ENCODE measurements around the gene BPGM.

GRCh38 chr7:134616611-134617010 lies 30.0 kb upstream of the BPGM start:
- TF ChIP-seq CTCF (IDR thresholded peaks at IDR 0.05) (no peak), POLR2A (IDR thresholded peaks at IDR 0.05) (no peak)

Measured in heart left ventricle (tissue), 13 donors.